ENCODE results near the gene SH3RF3.

SH3RF3 gene

GRCh38 chr2:109332880-109333279 lies 203.9 kb downstream of the SH3RF3 start:
- no peaks in the 10 kb centered on the region for H3K36me3 ChIP-seq (ENCODE audit: control insufficient read depth, insufficient read depth, low read length)
- H3K4me3 ChIP-seq (ENCODE audit: low read depth, low read length) = no peak overlapping the region
- no peak overlapping the region for H3K9ac ChIP-seq
- no peak overlapping the region for H2AFZ ChIP-seq
- H3K4me2 ChIP-seq (ENCODE audit: low read length) = no peak overlapping the region
- no peaks in the 10 kb centered on the region for H3K4me1 ChIP-seq
- H3K9me3 ChIP-seq (ENCODE audit: control insufficient read depth, low read length) = no peaks in the 10 kb centered on the region
- no peaks in the 10 kb centered on the region for H3K79me2 ChIP-seq
- TF ChIP-seq CTCF (IDR thresholded peaks at IDR 0.05) = no peak
- H3K27ac ChIP-seq = peak overlapping the region; percentile 39
- H3K27me3 ChIP-seq (ENCODE audit: control insufficient read depth, insufficient read depth, low read length) = no peaks in the 10 kb centered on the region

- no peak overlapping the region for H3K9ac ChIP-seq
- H3K4me1 ChIP-seq = no peaks in the 10 kb centered on the region
- no peaks in the 10 kb centered on the region for H3K9me3 ChIP-seq (ENCODE audit: control insufficient read depth, low read length)
- no peak overlapping the region for H2AFZ ChIP-seq
- H3K79me2 ChIP-seq = no peaks in the 10 kb centered on the region
- H3K27me3 ChIP-seq (ENCODE audit: control insufficient read depth, insufficient read depth, low read length) = no peaks in the 10 kb centered on the region
- TF ChIP-seq CTCF (IDR thresholded peaks at IDR 0.05) = no peak
- H3K4me2 ChIP-seq (ENCODE audit: low read length) = no peak overlapping the region
- H3K36me3 ChIP-seq (ENCODE audit: control insufficient read depth, insufficient read depth, low read length) = no peaks in the 10 kb centered on the region
- H3K4me3 ChIP-seq (ENCODE audit: low read depth, low read length) = no peak overlapping the region
- no peak overlapping the region for H3K27ac ChIP-seq
These were observed 204.6 kb downstream of the SH3RF3 start for GRCh38 chr2:109333414-109334210.

- no peaks in the 10 kb centered on the region for H3K79me2 ChIP-seq
- H3K9ac ChIP-seq = no peak overlapping the region
- no peak overlapping the region for H3K4me3 ChIP-seq (ENCODE audit: low read depth, low read length)
- H3K27ac ChIP-seq = no peak overlapping the region
- H3K9me3 ChIP-seq (ENCODE audit: control insufficient read depth, low read length) = no peaks in the 10 kb centered on the region
- peaks cover 5% of the 10 kb centered on the region for H3K4me1 ChIP-seq
- no peak overlapping the region for H2AFZ ChIP-seq
- no peak overlapping the region for H3K4me2 ChIP-seq (ENCODE audit: low read length)
- no peak for TF ChIP-seq CTCF (IDR thresholded peaks at IDR 0.05)
- H3K27me3 ChIP-seq (ENCODE audit: control insufficient read depth, insufficient read depth, low read length) = no peaks in the 10 kb centered on the region
- H3K36me3 ChIP-seq (ENCODE audit: control insufficient read depth, insufficient read depth, low read length) = no peaks in the 10 kb centered on the region
These were observed 206.7 kb downstream of the SH3RF3 start for GRCh38 chr2:109335631-109336176.

- no peak overlapping the region for H2AFZ ChIP-seq
- H3K79me2 ChIP-seq = no peaks in the 10 kb centered on the region
- no peaks in the 10 kb centered on the region for H3K36me3 ChIP-seq (ENCODE audit: control insufficient read depth, insufficient read depth, low read length)
- H3K27ac ChIP-seq = no peak overlapping the region
- peaks cover 5% of the 10 kb centered on the region for H3K4me1 ChIP-seq
- H3K9me3 ChIP-seq (ENCODE audit: control insufficient read depth, low read length) = no peaks in the 10 kb centered on the region
- TF ChIP-seq CTCF (IDR thresholded peaks at IDR 0.05) = no peak
- H3K27me3 ChIP-seq (ENCODE audit: control insufficient read depth, insufficient read depth, low read length) = no peaks in the 10 kb centered on the region
- no peak overlapping the region for H3K9ac ChIP-seq
- no peak overlapping the region for H3K4me3 ChIP-seq (ENCODE audit: low read depth, low read length)
- no peak overlapping the region for H3K4me2 ChIP-seq (ENCODE audit: low read length)
These were observed 207.3 kb downstream of the SH3RF3 start for GRCh38 chr2:109336296-109336695.

GRCh38 chr2:109337221-109337620 lies 208.2 kb downstream of the SH3RF3 start:
- H3K36me3 ChIP-seq (ENCODE audit: control insufficient read depth, insufficient read depth, low read length) = no peaks in the 10 kb centered on the region
- H3K27ac ChIP-seq = no peak overlapping the region
- no peaks in the 10 kb centered on the region for H3K79me2 ChIP-seq
- no peak overlapping the region for H3K9ac ChIP-seq
- no peak overlapping the region for H2AFZ ChIP-seq
- no peak overlapping the region for H3K4me2 ChIP-seq (ENCODE audit: low read length)
- no peaks in the 10 kb centered on the region for H3K9me3 ChIP-seq (ENCODE audit: control insufficient read depth, low read length)
- no peak for TF ChIP-seq CTCF (IDR thresholded peaks at IDR 0.05)
- H3K4me3 ChIP-seq (ENCODE audit: low read depth, low read length) = no peak overlapping the region
- H3K4me1 ChIP-seq = peaks cover 7% of the 10 kb centered on the region
- H3K27me3 ChIP-seq (ENCODE audit: control insufficient read depth, insufficient read depth, low read length) = no peaks in the 10 kb centered on the region
